ENCODE data around the gene ZAR1L.

DNA sequence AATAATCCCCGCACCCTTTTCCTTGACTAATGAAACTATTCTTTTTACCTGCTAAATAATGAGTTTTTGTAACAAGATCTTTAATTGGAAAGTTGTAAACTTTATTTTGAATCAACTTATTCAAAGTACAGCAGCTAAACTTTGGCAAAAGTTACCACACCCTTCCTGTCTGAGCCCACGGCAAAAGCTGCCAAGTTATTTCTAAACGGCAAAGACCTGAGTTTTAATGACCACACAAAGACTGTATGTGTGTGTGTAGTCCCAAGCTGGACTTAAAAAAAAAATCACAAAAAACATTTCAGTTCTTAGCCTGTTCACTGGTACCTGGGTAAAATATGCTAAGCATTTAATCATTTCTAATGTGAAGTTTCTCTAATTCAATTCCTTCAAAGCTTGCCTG is 60.7 kb downstream of the ZAR1L start:
- TF ChIP-seq, protein P1, sequence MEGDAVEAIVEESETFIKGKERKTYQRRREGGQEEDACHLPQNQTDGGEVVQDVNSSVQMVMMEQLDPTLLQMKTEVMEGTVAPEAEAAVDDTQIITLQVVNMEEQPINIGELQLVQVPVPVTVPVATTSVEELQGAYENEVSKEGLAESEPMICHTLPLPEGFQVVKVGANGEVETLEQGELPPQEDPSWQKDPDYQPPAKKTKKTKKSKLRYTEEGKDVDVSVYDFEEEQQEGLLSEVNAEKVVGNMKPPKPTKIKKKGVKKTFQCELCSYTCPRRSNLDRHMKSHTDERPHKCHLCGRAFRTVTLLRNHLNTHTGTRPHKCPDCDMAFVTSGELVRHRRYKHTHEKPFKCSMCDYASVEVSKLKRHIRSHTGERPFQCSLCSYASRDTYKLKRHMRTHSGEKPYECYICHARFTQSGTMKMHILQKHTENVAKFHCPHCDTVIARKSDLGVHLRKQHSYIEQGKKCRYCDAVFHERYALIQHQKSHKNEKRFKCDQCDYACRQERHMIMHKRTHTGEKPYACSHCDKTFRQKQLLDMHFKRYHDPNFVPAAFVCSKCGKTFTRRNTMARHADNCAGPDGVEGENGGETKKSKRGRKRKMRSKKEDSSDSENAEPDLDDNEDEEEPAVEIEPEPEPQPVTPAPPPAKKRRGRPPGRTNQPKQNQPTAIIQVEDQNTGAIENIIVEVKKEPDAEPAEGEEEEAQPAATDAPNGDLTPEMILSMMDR (conservative IDR thresholded peaks at IDR 0.05; ENCODE audit: low read length) = no peak
- no peak for TF ChIP-seq EZH2phosphoT487 (IDR thresholded peaks at IDR 0.05; ENCODE audit: borderline replicate concordance)

Data from Loucy (cell line).